Trophoblast cell (in vitro differentiated cells and primary cell): ENCODE results near the gene CACNA1C.

ENCODE experiments used
- DNase-seq, 2 donors: peaks; one replicate each; pipeline ENCODE4 v3.0.0-alpha.2; 2016
- H2AFZ ChIP-seq: 2 replicates; pipeline ENCODE4 v1.6.1; 2013; ENCODE audit warnings: low read length, moderate library complexity, mild to moderate bottlenecking; ENCODE audit not compliant: insufficient read depth, poor library complexity
- H2AK5ac ChIP-seq: 2 replicates; pipeline ENCODE4 v1.6.1; 2013; ENCODE audit warnings: mild to moderate bottlenecking, low read length
- H2BK120ac ChIP-seq: 2 replicates; pipeline ENCODE4 v1.6.1; 2013; ENCODE audit warnings: low read length, mild to moderate bottlenecking, moderate library complexity; ENCODE audit not compliant: insufficient read depth, poor library complexity
- H2BK12ac ChIP-seq: 2 replicates; pipeline ENCODE4 v1.6.1; 2013; ENCODE audit warnings: mild to moderate bottlenecking, low read length, moderate library complexity
- H2BK5ac ChIP-seq: 2 replicates; pipeline ENCODE4 v1.6.1; 2013; ENCODE audit warnings: low read length, low read depth, moderate library complexity, mild to moderate bottlenecking; ENCODE audit not compliant: poor library complexity
- H3K14ac ChIP-seq: 2 replicates; pipeline ENCODE4 v1.6.1; 2013; ENCODE audit warnings: mild to moderate bottlenecking, low read length
- H3K18ac ChIP-seq: 2 replicates; pipeline ENCODE4 v1.6.1; 2013; ENCODE audit warnings: mild to moderate bottlenecking, low read length
- H3K23ac ChIP-seq: 2 replicates; pipeline ENCODE4 v1.6.1; 2013; ENCODE audit warnings: low read length
- H3K27ac ChIP-seq: 2 replicates; pipeline ENCODE4 v1.5.1; 2013; ENCODE audit warnings: low read depth, mild to moderate bottlenecking, inconsistent platforms, low read length, moderate library complexity
- H3K27me3 ChIP-seq: 2 replicates; pipeline ENCODE4 v1.6.1; 2013; ENCODE audit warnings: inconsistent platforms, mild to moderate bottlenecking, low read length, moderate library complexity; ENCODE audit not compliant: insufficient read depth
- H3K36me3 ChIP-seq, 2 experiments: 1 replicate in 1 of 2; 2 replicates in 1 of 2; pipeline ENCODE4 v1.6.1; 2013; ENCODE audit warnings: low read length in 2 of 2, mild to moderate bottlenecking in 2 of 2, moderate library complexity in 1 of 2; ENCODE audit not compliant: insufficient read depth in 2 of 2, control insufficient read depth in 1 of 2
- H3K4ac ChIP-seq: 2 replicates; pipeline ENCODE4 v1.6.1; 2013; ENCODE audit warnings: low read depth, mild to moderate bottlenecking, low read length, moderate library complexity
- H3K4me1 ChIP-seq, 2 experiments: 1 replicate in 1 of 2; 2 replicates in 1 of 2; pipeline ENCODE4 v1.6.1; 2013; ENCODE audit warnings: low read length in 2 of 2, mild to moderate bottlenecking in 2 of 2, moderate library complexity in 1 of 2; ENCODE audit not compliant: insufficient read depth in 2 of 2, control insufficient read depth in 1 of 2
- H3K4me2 ChIP-seq: 2 replicates; pipeline ENCODE4 v1.6.1; 2013; ENCODE audit warnings: inconsistent platforms, mild to moderate bottlenecking, low read length, moderate library complexity
- H3K4me3 ChIP-seq: 2 replicates; pipeline ENCODE4 v1.5.1; 2013; ENCODE audit warnings: mild to moderate bottlenecking, low read depth, low read length, inconsistent platforms
- H3K79me1 ChIP-seq: one replicate; pipeline ENCODE4 v1.6.1; 2013; ENCODE audit warnings: low read length
- H3K79me2 ChIP-seq: 2 replicates; pipeline ENCODE4 v1.6.1; 2013; ENCODE audit warnings: low read length, mild to moderate bottlenecking; ENCODE audit not compliant: control insufficient read depth, insufficient read depth, poor library complexity
- H3K9ac ChIP-seq: 2 replicates; pipeline ENCODE4 v1.6.1; 2013; ENCODE audit warnings: mild to moderate bottlenecking, low read length
- H3K9me3 ChIP-seq: 2 replicates; pipeline ENCODE4 v1.6.1; 2013; ENCODE audit warnings: low read depth, mild to moderate bottlenecking, control low read depth, inconsistent platforms, low read length; ENCODE audit not compliant: insufficient read depth
- H4K12ac ChIP-seq: 2 replicates; pipeline ENCODE4 v1.6.1; 2013; ENCODE audit warnings: low read depth, mild to moderate bottlenecking, low read length, moderate library complexity
- H4K8ac ChIP-seq: 2 replicates; pipeline ENCODE4 v1.6.1; 2013; ENCODE audit warnings: low read depth, mild to moderate bottlenecking, low read length, moderate library complexity
- H4K91ac ChIP-seq: one replicate; pipeline ENCODE4 v1.6.1; 2013; ENCODE audit warnings: low read depth, mild to moderate bottlenecking, low read length, moderate library complexity
- WGBS: extraction: QIAGEN DNeasy Blood & Tissue Kit; methylation state at CpG from one replicate; pipeline ENCODE4 v1.1.7; 2013; ENCODE audit warnings: missing lambda C conversion rate; ENCODE audit not compliant: insufficient read length, insufficient coverage; ENCODE audit errors: extremely low coverage; 5-methylcytosine and 5-hydroxymethylcytosine counted together

Gene CACNA1C

DNA sequence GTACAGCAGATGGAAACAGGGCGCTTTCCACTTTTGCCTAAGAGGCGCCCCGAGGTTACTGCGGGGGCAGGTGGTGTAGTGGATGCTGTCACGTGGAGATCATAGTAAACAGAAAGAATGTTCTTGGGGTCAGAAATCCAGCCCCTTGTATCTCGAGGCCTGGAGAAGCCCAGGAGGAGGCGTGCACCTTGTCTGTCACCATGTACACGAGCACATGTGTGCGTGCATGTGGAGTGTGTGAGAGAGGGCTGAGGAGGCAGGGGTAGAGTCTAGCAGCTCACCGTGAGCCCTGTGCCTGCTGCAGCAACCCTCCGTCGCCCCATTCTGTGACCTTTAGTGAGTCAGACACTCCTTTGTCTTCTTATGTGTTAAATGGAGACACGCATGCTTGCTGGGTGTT lies 59.0 kb downstream of the CACNA1C start:
- peak overlapping the region; percentile 37 for H3K4me3 ChIP-seq
- H3K9me3 ChIP-seq, result peaks cover 3% of the 10 kb centered on the region
- H3K27ac ChIP-seq, result no peak overlapping the region
- no peak overlapping the region for H4K12ac ChIP-seq
- H3K14ac ChIP-seq, result no peak overlapping the region
- no peaks in the 10 kb centered on the region for H3K79me2 ChIP-seq
- DNase-seq, result no peak
- no peak overlapping the region for H2AFZ ChIP-seq
- H2BK12ac ChIP-seq, result no peak overlapping the region
- no peak overlapping the region for H3K18ac ChIP-seq
- no CpG with 5 or more reads among the region's 13 CpGs for WGBS
- peaks cover 3 to 7% of the 10 kb centered on the region in 2 experiments for H3K36me3 ChIP-seq
- no peak overlapping the region for H2AK5ac ChIP-seq
- H3K4me2 ChIP-seq, result no peak overlapping the region
- no peak overlapping the region for H2BK5ac ChIP-seq
- no peaks in the 10 kb centered on the region for H3K27me3 ChIP-seq
- H3K79me1 ChIP-seq, result no peaks in the 10 kb centered on the region
- H4K91ac ChIP-seq, result no peak overlapping the region
- no peak overlapping the region for H3K9ac ChIP-seq
- no peak overlapping the region for H3K4ac ChIP-seq
- H3K23ac ChIP-seq, result no peak overlapping the region
- no peak overlapping the region for H2BK120ac ChIP-seq
- no peak overlapping the region for H4K8ac ChIP-seq
- H3K4me1 ChIP-seq, result no peaks in the 10 kb centered on the region

GRCh38 chr12:2112401-2112800 lies 59.6 kb downstream of the CACNA1C start:
- Histone ChIP-seq H4K91ac (no peak overlapping the region), H3K79me2 (no peaks in the 10 kb centered on the region), H2AK5ac (no peak overlapping the region), H3K4me2 (no peak overlapping the region), H3K27me3 (no peaks in the 10 kb centered on the region), H3K23ac (no peak overlapping the region), H2BK5ac (no peak overlapping the region), H3K27ac (no peak overlapping the region), H3K18ac (no peak overlapping the region), H2BK12ac (no peak overlapping the region), H3K79me1 (no peaks in the 10 kb centered on the region), H4K8ac (no peak overlapping the region), H3K4ac (no peak overlapping the region), H3K4me3 (no peak overlapping the region), H3K4me1 (no peaks in the 10 kb centered on the region), H3K36me3 (peaks cover 5 to 7% of the 10 kb centered on the region in 2 experiments), H3K14ac (no peak overlapping the region), H3K9me3 (peaks cover 3% of the 10 kb centered on the region), H2AFZ (no peak overlapping the region), H2BK120ac (no peak overlapping the region), H3K9ac (no peak overlapping the region), H4K12ac (no peak overlapping the region)
- WGBS, result no CpG with 5 or more reads among the region's 7 CpGs
- DNase-seq, result no peak

GRCh38 chr12:2113119-2113912 lies 60.5 kb downstream of the CACNA1C start:
- H3K4me3 ChIP-seq, result no peak overlapping the region
- no peak overlapping the region for H4K12ac ChIP-seq
- no peak overlapping the region for H4K91ac ChIP-seq
- H3K4ac ChIP-seq, result no peak overlapping the region
- no peak overlapping the region for H2AFZ ChIP-seq
- no peaks in the 10 kb centered on the region for H3K4me1 ChIP-seq
- no peak overlapping the region for H2BK5ac ChIP-seq
- no peak overlapping the region for H3K27ac ChIP-seq
- H3K36me3 ChIP-seq, result peaks cover 5 to 7% of the 10 kb centered on the region in 2 experiments
- DNase-seq, result no peak
- no peak overlapping the region for H2BK12ac ChIP-seq
- H3K27me3 ChIP-seq, result no peaks in the 10 kb centered on the region
- H3K79me1 ChIP-seq, result no peaks in the 10 kb centered on the region
- no peak overlapping the region for H2AK5ac ChIP-seq
- peak overlapping the region; percentile 26 for H3K18ac ChIP-seq
- no peak overlapping the region for H3K9ac ChIP-seq
- no peak overlapping the region for H2BK120ac ChIP-seq
- H3K9me3 ChIP-seq, result peaks cover 3% of the 10 kb centered on the region
- no peak overlapping the region for H4K8ac ChIP-seq
- H3K14ac ChIP-seq, result no peak overlapping the region
- H3K4me2 ChIP-seq, result no peak overlapping the region
- WGBS, result no CpG with 5 or more reads among the region's 14 CpGs
- no peak overlapping the region for H3K23ac ChIP-seq
- no peaks in the 10 kb centered on the region for H3K79me2 ChIP-seq

DNA sequence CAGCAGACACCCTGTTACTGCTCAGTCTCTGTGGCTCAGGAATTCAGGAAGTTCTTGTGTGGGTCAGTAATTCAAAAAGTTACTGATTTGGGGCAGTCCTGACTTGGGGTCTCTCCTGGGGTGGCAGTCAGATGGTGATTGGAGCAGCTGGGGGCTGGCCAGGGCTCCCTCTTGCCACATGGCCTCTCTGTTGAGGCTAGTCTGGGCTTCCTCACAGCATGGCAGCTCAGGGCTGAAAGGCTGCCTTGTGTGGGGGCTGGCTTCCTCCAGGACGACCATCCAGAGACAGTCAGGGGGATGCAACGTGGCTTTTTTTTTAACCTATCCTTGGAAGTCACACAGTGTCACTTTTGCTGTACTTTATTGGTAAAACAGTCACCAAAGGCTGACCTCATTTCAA lies 61.3 kb downstream of the CACNA1C start:
- no peak overlapping the region for H2BK12ac ChIP-seq
- no peaks in the 10 kb centered on the region for H3K79me1 ChIP-seq
- no peak overlapping the region for H3K9ac ChIP-seq
- WGBS, result no CpG with 5 or more reads among the region's 2 CpGs
- no peak overlapping the region for H3K4ac ChIP-seq
- no peak overlapping the region for H2AK5ac ChIP-seq
- H3K9me3 ChIP-seq, result peaks cover 3% of the 10 kb centered on the region
- no peak overlapping the region for H4K8ac ChIP-seq
- H2BK5ac ChIP-seq, result no peak overlapping the region
- H3K27me3 ChIP-seq, result no peaks in the 10 kb centered on the region
- no peak overlapping the region for H3K14ac ChIP-seq
- no peaks in the 10 kb centered on the region for H3K79me2 ChIP-seq
- peaks cover 5 to 7% of the 10 kb centered on the region in 2 experiments for H3K36me3 ChIP-seq
- H3K27ac ChIP-seq, result no peak overlapping the region
- no peak overlapping the region for H3K4me2 ChIP-seq
- H3K4me1 ChIP-seq, result no peaks in the 10 kb centered on the region
- no peak for DNase-seq
- H4K12ac ChIP-seq, result no peak overlapping the region
- no peak overlapping the region for H3K18ac ChIP-seq
- H3K4me3 ChIP-seq, result no peak overlapping the region
- H2BK120ac ChIP-seq, result no peak overlapping the region
- no peak overlapping the region for H2AFZ ChIP-seq
- H4K91ac ChIP-seq, result no peak overlapping the region
- H3K23ac ChIP-seq, result no peak overlapping the region
